ENCODE data around the gene OSBPL3. TPM values are rescaled to one million over a fixed set of nuclear protein-coding genes. Genes with fewer than 3 reads are reported as not detected.

The OSBPL3 gene
- total RNA-seq, 1 experiment from 2014 or later: 8.6 TPM

- Histone ChIP-seq H3T11ph (ENCODE audit: low read length) (no peak overlapping the region), H2BK15ac (ENCODE audit: low read depth, low read length) (no peak overlapping the region), H3K9ac (ENCODE audit: extremely low read depth, insufficient read length, low read length) (no peak overlapping the region), H3K27ac (ENCODE audit: insufficient read length, low read depth, low read length) (no peak overlapping the region), H3K14ac (ENCODE audit: insufficient read depth, low read length) (no peak overlapping the region), H3K79me2 (ENCODE audit: insufficient read depth, low read length) (no peaks in the 10 kb centered on the region), H4K91ac (ENCODE audit: insufficient read length, low read depth, low read length) (no peak overlapping the region), H2BK5ac (ENCODE audit: insufficient read length, low read length) (no peak overlapping the region), H4K20me1 (ENCODE audit: control insufficient read depth, insufficient read depth, insufficient read length) (no peaks in the 10 kb centered on the region), H3K79me1 (ENCODE audit: insufficient read depth, low read depth, low read length, poor library complexity, severe bottlenecking) (no peaks in the 10 kb centered on the region), H4K8ac (replicated peaks; ENCODE audit: insufficient read length, low read depth, low read length) (no peak overlapping the region), H3K27me3 (ENCODE audit: insufficient read depth, low read length) (no peaks in the 10 kb centered on the region), H2AK5ac (ENCODE audit: insufficient read length, low read length) (no peak overlapping the region), H2BK20ac (ENCODE audit: low read depth, low read length, poor library complexity, severe bottlenecking) (no peak overlapping the region), H3K18ac (ENCODE audit: insufficient read length, low read depth, low read length) (no peak overlapping the region), H3K56ac (ENCODE audit: insufficient read length, low read depth, low read length) (no peak overlapping the region), H3K4me1 (ENCODE audit: insufficient read depth, low read length) (no peaks in the 10 kb centered on the region; the same call in 1 of the 2 replicates), H3K23ac (ENCODE audit: insufficient read length, low read depth, low read length) (no peak overlapping the region), H2AFZ (ENCODE audit: low read length) (no peak overlapping the region), H3K4ac (ENCODE audit: low read depth, low read length) (no peak overlapping the region), H3K23me2 (ENCODE audit: insufficient read length, low read depth, low read length, poor library complexity, severe bottlenecking) (no peaks in the 10 kb centered on the region), H4K5ac (ENCODE audit: insufficient read length, low read depth, low read length) (no peak overlapping the region), H2BK12ac (ENCODE audit: insufficient read length, low read depth, low read length) (no peak overlapping the region), H3K4me2 (ENCODE audit: insufficient read depth, insufficient read length, low read length) (no peak overlapping the region), H2BK120ac (ENCODE audit: low read depth, low read length, poor library complexity, severe bottlenecking) (no peak overlapping the region), H3K9me3 (ENCODE audit: control insufficient read depth, low read depth, low read length) (no peaks in the 10 kb centered on the region)
- Mint-ChIP-seq H3K9me3 (no peaks in the 10 kb centered on the region), H3K4me3 (no peak overlapping the region), H3K27ac (no peak overlapping the region), H3K27me3 (ENCODE audit: low read depth) (no peaks in the 10 kb centered on the region), H3K36me3 (ENCODE audit: insufficient read depth in 1 of 3, low read depth in 3 of 3) (peaks cover 0 to 4% (median 0%) of the 10 kb centered on the region in 3 experiments; a peak in 4 of 7 replicates), H3K4me1 (peaks cover 17 to 20% of the 10 kb centered on the region in 2 experiments)
- no peak for DNase-seq
- TF ChIP-seq CTCF (conservative IDR thresholded peaks at IDR 0.05): no peak
Measured at GRCh38 chr7:24871770-24872169, 108.2 kb downstream of the OSBPL3 start.

Data from H9 (cell line).